Measurements from ENCODE around the gene NPR3. TPM values are rescaled to one million over a fixed set of nuclear protein-coding genes. Genes with fewer than 3 reads are reported as not detected.

The NPR3 gene
- total RNA-seq, 1 experiment from 2014 or later, result not detected

Other genes with a start within 250 kb of the NPR3 start
- 365 and 559 TPM in 2 replicates for gene SUB1, start 125.8 kb upstream of the NPR3 start, total RNA-seq (2014; rRNA removed; shearing (Covaris generic))

Data from G401 (cell line).